GM18502 (cell line): ENCODE data around the gene C2CD2.

Experiments used
- ATAC-seq: cut with Tn5 transposase; IDR thresholded peaks from one replicate; pipeline ENCODE4 v1.9.1; 2021; ENCODE audit warnings: mild to moderate bottlenecking; ENCODE audit not compliant: unreplicated experiment, poor library complexity

The C2CD2 gene

DNA sequence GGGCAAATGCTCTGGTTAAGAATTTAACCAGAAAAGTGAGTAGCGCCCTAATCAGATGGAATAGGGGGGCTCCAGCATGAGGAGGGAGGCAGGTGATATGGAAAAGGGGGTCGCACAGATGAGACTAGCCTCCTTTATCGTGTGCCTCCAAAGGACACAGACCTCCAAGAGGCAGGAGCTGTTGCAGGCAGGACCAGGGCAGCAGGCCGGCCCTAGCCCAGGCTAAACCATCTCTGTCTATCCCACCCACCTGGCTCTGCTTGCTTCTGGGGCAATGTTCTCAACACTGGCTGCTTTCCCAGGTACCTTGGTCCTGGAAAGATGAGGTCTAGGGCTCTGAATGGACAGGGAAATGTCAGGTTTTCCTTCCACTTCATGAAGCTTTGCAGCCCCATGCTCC, 36.3 kb downstream of the C2CD2 start:
- no peak for ATAC-seq

- ATAC-seq: no peak
Observed at GRCh38 chr21:41916888-41917433, 36.9 kb downstream of the C2CD2 start.

DNA sequence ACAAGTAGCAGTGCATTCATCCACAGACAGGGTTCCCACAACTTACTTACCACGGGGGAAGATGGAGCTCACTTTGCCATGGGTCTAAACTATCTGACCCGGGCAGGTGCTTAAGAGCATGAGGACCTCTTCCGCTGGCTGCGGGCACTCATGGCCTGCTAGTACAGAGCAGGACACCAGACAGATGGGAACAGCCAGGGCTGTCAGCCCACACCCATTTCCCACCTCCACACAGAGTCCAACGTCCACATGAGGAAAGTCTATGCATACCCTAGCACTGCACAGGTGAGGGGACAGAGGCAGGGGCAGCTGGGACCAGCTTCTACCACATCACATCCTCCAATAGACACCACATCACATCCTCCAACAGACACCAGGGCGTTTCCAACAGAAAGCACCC, 38.9 kb downstream of the C2CD2 start:
- ATAC-seq: no peak

DNA sequence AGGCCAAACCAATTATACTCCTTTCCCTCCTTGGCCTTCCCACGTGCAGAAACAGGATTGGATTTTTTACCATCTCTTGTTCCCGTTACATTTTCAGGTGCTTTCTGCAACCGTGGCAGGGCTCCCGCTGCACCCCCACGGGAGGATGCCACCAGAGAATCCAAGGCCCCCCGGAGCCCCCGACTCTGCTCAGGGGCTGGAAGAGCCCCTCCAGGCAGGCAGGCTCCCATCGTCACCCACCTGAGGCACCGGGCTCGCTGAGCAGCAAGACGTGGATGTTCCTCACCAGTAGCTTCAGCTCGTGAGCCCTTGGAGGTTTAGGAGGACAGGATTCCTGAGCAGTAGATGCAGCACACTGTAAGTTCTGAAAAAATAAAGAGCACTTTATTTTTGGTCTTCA, 39.5 kb downstream of the C2CD2 start:
- ATAC-seq: no peak

- ATAC-seq: no peak
Observed at GRCh38 chr21:41913230-41913629, 40.6 kb downstream of the C2CD2 start.

DNA sequence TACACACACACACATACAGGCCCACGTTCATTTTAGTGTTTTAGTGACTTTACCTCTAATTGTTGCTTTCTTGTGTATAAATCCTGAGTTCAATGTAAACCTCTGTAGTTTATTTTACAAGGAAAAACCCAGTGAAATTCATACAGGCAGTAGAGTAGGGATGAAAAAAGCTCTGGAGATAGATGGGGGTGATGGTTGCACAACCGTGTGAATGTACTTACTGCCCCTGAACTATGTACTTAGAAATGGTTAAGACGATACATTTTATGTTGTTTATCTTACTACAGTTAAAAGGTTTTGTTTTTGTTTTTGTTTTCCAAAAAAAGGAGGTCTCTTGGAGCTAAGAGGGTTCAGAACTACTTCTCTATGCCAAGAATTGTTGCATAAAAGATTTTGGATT, 45.0 kb downstream of the C2CD2 start:
- no peak for ATAC-seq

DNA sequence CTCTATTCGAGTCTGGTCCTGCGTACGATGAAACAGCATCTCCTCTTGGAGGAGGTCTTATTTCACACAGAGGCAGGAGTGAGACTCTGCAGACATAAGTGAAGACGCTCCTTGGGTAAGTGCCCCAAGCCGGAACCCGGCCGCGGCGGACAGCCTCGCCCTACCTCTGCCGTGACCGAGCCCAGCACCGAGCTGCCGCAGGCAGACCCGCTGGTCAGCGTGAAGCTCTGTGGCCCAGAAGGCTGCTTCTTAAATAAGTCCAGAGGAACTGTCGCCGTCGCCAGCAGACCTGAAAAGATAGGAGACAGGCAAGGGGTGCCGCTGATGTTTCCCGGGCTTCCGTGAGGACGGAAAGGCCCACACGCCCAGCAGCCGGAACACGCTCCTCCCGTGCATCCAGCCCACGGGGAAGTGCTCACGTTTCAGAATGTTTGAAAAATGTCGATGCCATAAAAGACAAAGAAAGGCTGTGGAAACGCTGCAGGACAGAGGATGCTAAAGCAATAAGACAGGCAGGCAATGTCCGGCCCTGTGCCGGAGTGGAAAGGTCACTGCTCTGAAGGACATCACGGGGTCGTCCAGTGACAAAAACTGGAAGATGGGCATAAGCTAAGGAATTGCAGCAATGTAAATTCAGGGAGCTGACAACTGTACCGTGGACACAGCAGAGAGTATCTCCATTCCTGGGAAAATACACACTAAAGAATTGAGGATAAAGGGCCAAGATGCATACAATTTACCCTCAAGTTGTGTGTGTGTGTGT, 46.1 kb downstream of the C2CD2 start:
- no peak for ATAC-seq

DNA sequence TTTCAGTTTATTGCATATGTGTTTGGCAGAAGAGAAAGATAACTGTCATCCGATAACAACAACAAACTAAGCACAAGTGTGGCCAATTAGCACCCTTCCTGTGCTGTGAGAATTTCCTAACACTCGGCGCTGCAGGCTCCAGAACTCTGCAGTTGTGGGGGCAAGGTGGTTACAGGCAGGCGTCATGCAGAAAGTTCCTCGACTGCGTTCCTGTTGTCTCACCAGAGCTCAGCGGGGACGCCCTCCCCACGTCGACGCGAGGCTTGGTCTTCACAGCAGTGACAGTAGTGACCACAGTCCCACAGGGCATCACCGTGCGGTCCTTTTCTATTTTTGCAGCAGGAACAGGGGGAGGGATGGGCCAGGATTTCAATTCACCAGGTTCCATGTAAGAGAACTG, 47.0 kb downstream of the C2CD2 start:
- no peak for ATAC-seq

- ATAC-seq: no peak
Observed at GRCh38 chr21:41903559-41904351, 50.1 kb downstream of the C2CD2 start.

DNA sequence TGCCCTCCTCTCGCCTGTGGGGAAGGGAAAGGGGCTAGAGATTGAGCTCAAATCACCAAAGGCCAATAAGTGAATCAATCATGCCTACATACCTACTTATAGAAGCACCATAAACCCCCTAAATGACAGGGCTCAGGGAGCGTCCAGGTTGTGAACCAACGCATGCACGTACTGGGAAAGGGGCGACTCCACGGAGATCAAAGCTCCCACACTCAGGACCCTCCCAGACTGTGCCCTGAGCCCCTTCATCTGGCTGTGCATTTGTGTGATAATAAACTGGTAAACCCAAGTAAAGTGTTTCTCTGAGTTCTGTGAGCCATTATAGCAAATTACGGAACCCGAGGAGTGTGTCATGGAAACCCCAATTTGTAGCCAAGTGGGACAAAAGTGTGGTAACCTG, 50.9 kb downstream of the C2CD2 start:
- ATAC-seq: no peak

- ATAC-seq: no peak
Observed at GRCh38 chr21:41901782-41902181, 52.0 kb downstream of the C2CD2 start.

DNA sequence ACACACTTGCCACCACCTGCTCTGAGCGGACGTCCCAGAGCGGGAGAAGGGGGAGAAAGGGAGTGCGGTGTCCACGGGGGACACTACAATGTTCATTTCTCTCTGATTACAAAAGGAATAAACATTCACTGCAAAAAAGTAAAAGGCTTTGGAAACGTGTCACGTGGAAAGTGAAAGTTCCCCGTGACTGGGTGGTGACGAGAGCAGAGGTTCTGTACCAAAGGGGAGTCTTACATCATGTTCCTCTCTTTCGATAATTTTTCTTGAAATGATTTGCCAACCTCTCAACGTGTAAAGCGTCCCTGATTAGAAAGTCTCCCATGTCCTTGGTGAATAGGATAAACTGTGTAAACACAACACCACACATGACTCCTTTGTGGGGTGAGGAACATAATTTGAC, 52.7 kb downstream of the C2CD2 start:
- no peak for ATAC-seq

DNA sequence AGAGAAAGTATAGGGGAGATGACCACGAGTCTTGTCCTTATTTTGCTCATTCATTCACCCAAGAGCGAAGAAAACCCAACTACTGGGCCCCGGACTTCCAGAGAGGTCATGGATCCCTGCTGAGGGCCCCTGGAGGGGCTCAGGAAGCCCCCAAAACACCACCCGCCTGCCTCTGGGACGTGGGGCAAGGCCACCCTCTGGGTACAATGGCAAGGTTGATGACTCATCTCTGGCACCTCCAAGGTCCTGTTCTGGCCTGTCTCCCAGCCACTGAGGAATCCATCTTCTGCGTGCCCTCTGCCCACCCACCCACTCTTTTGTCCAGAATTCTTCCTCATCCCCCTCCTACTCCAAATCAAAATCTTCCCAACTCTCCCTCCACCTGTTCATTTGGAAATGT, 53.4 kb downstream of the C2CD2 start:
- ATAC-seq: no peak

- no peak for ATAC-seq
Observed at GRCh38 chr21:41899426-41900202, 54.2 kb downstream of the C2CD2 start.

DNA sequence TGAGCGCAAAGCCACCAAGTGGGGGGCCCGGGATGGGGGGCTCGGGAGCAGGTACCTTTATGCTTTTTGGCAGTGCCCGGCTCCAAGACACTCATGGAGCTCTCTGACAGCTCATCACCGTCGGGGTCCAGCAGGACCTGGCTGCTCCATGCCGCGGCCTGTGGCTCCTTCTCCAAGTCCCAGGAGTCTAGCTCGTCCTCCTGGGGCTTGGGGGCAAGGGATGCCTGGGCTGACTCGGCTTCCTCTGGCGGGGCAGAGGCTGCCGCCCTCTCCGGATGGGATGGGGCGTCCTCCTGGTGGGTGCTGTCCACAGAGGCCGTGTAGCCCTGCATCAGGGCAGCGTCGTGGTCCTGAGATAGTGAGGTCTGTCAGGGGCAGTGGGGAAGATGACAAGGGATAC, 54.8 kb downstream of the C2CD2 start:
- no peak for ATAC-seq

- no peak for ATAC-seq
Observed at GRCh38 chr21:41897700-41898099, 56.1 kb downstream of the C2CD2 start.

DNA sequence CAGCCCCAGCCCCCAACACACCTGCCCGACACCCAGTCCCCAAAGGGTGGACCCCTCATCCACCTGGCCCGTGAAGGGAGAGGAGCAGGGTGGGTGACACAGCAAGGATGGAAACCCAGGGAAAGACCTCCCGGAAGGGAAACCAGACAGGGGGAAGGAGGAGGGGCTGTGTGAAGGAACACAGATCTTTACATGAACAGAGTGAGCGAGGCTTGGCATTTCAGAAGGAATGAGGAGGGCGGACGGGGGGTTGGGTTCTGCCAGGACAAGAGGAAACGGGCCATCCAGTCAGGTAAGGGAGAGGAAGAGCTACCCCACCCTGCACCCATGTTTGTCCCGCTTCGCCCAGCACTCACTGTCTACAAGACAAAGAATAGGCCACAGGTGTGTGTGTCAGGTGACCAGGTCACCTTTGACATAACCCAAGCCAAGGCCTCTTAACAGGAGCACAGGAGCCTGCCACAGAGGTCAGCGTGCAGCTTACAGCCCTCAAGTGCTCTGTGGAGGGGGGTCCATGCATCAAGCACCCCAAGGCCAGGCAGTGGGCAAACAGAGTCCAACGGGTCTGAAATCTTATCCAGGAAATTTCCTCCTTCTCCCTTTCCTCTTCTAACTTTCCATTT, 56.7 kb downstream of the C2CD2 start:
- no peak for ATAC-seq

GRCh38 chr21:41895643-41896493, 58.0 kb downstream of the C2CD2 start:
- no peak for ATAC-seq

- no peak for ATAC-seq
Observed at GRCh38 chr21:41894922-41895557, 58.8 kb downstream of the C2CD2 start.
